Activated T-cell treated with anti-CD3 and anti-CD28 coated beads, Interleukin-2, amount 50 U/mL, for 72 hours (primary cell): Measurements from ENCODE around the gene TRAK1. TPM values are rescaled to one million over a fixed set of nuclear protein-coding genes. Genes with fewer than 3 reads are reported as not detected.

Experiments used
- ATAC-seq, 2 donors: fragments of 150-1000 bp; cut with Tn5 transposase; replicated peaks in 1 of 2; 2 replicates each; pipeline ENCODE4 v1.10.0; 2021; ENCODE audit warnings: moderate library complexity in 2 of 2, mild to moderate bottlenecking in 1 of 2
- DNase-seq, 2 donors: peaks; one replicate each; pipeline ENCODE4 v3.0.0; 2021 to 2022; ENCODE audit warnings: mixed read lengths in 1 of 2
- H3K27ac Mint-ChIP-seq: one replicate; pipeline ENCODE4 v1.8.0; 2022; ENCODE audit warnings: mild to moderate bottlenecking, moderate library complexity, mixed read lengths
- H3K27me3 Mint-ChIP-seq: one replicate; pipeline ENCODE4 v1.8.0; 2022; ENCODE audit warnings: low read depth, mixed read lengths
- H3K36me3 Mint-ChIP-seq, 2 donors: one replicate each; pipeline ENCODE4 v1.8.0; 2022; ENCODE audit warnings: mixed read lengths in 2 of 2, mild to moderate bottlenecking in 1 of 2; ENCODE audit not compliant: insufficient read depth in 2 of 2
- H3K4me1 Mint-ChIP-seq: one replicate; pipeline ENCODE4 v1.8.0; 2022; ENCODE audit warnings: low read depth, mixed read lengths
- H3K4me3 Mint-ChIP-seq, 2 donors: one replicate each; pipeline ENCODE4 v1.8.0; 2022; ENCODE audit warnings: mild to moderate bottlenecking in 2 of 2, mixed read lengths in 2 of 2, moderate library complexity in 2 of 2
- H3K9me3 Mint-ChIP-seq, 2 donors: one replicate each; pipeline ENCODE4 v1.8.0; 2022; ENCODE audit warnings: mixed read lengths in 2 of 2
- total RNA-seq, 2 donors: library from RNA; stranded (reverse); gene quantifications; one replicate each; pipeline ENCODE4 v1.2.3, GENCODE V29; 2022

The TRAK1 gene
- total RNA-seq, 2 donors from 2014 or later, result 17.8 to 19.6 TPM

GRCh38 chr3:42149532-42149931 lies 58.4 kb downstream of the TRAK1 start:
- Mint-ChIP-seq H3K4me3 (no peak overlapping the region), H3K4me1 (peaks cover 20% of the 10 kb centered on the region), H3K36me3 (no peaks in the 10 kb centered on the region), H3K27ac (no peak overlapping the region), H3K9me3 (no peaks in the 10 kb centered on the region), H3K27me3 (no peaks in the 10 kb centered on the region)
- DNase-seq (no peak), ATAC-seq (no peak)

- no peaks in the 10 kb centered on the region for H3K36me3 Mint-ChIP-seq
- no peaks in the 10 kb centered on the region for H3K9me3 Mint-ChIP-seq
- H3K27me3 Mint-ChIP-seq, result no peaks in the 10 kb centered on the region
- no peak for ATAC-seq
- DNase-seq, result no peak
- H3K4me3 Mint-ChIP-seq, result no peak overlapping the region
- H3K4me1 Mint-ChIP-seq, result peaks cover 20% of the 10 kb centered on the region
- no peak overlapping the region for H3K27ac Mint-ChIP-seq
Observed at GRCh38 chr3:42149975-42150374, 58.8 kb downstream of the TRAK1 start.

GRCh38 chr3:42151596-42152168 lies 60.5 kb downstream of the TRAK1 start:
- Mint-ChIP-seq H3K9me3 (no peaks in the 10 kb centered on the region), H3K36me3 (no peaks in the 10 kb centered on the region), H3K27me3 (no peaks in the 10 kb centered on the region), H3K4me1 (peaks cover 20% of the 10 kb centered on the region), H3K4me3 (no peak overlapping the region), H3K27ac (no peak overlapping the region)
- ATAC-seq (no peak), DNase-seq (no peak)

GRCh38 chr3:42152193-42152592 lies 61.0 kb downstream of the TRAK1 start:
- no peak overlapping the region for H3K4me3 Mint-ChIP-seq
- H3K27me3 Mint-ChIP-seq, result no peaks in the 10 kb centered on the region
- ATAC-seq, result no peak
- no peak overlapping the region for H3K27ac Mint-ChIP-seq
- no peaks in the 10 kb centered on the region for H3K9me3 Mint-ChIP-seq
- no peak for DNase-seq
- peaks cover 15% of the 10 kb centered on the region for H3K4me1 Mint-ChIP-seq
- no peaks in the 10 kb centered on the region for H3K36me3 Mint-ChIP-seq

GRCh38 chr3:42153039-42153438 lies 61.9 kb downstream of the TRAK1 start:
- DNase-seq (no peak), ATAC-seq (no peak)
- H3K4me3 Mint-ChIP-seq, result no peak overlapping the region
- no peaks in the 10 kb centered on the region for H3K27me3 Mint-ChIP-seq
- no peak overlapping the region for H3K27ac Mint-ChIP-seq
- no peaks in the 10 kb centered on the region for H3K36me3 Mint-ChIP-seq
- H3K4me1 Mint-ChIP-seq, result peaks cover 8% of the 10 kb centered on the region
- no peaks in the 10 kb centered on the region for H3K9me3 Mint-ChIP-seq

- Mint-ChIP-seq H3K27ac (no peak overlapping the region), H3K36me3 (no peaks in the 10 kb centered on the region), H3K4me3 (no peak overlapping the region), H3K9me3 (no peaks in the 10 kb centered on the region), H3K4me1 (peaks cover 15% of the 10 kb centered on the region), H3K27me3 (no peaks in the 10 kb centered on the region)
- DNase-seq (no peak), ATAC-seq (peak; percentile 50 to 69)
Observed at GRCh38 chr3:42157540-42158538, 66.7 kb downstream of the TRAK1 start.

- Mint-ChIP-seq H3K9me3 (no peaks in the 10 kb centered on the region), H3K27me3 (no peaks in the 10 kb centered on the region), H3K27ac (peak overlapping the region; percentile 63), H3K4me3 (peak overlapping the region; percentile 47 to 72), H3K36me3 (no peaks in the 10 kb centered on the region), H3K4me1 (peaks cover 20% of the 10 kb centered on the region)
- ATAC-seq (no peak), DNase-seq (no peak)
Observed at GRCh38 chr3:42159147-42159546, 68.0 kb downstream of the TRAK1 start.

GRCh38 chr3:42159706-42160472 lies 68.7 kb downstream of the TRAK1 start:
- peak overlapping the region; percentile 49 to 72 for H3K4me3 Mint-ChIP-seq
- no peaks in the 10 kb centered on the region for H3K27me3 Mint-ChIP-seq
- no peaks in the 10 kb centered on the region for H3K36me3 Mint-ChIP-seq

GRCh38 chr3:42161050-42161935 lies 70.1 kb downstream of the TRAK1 start:
- no peak overlapping the region for H3K27ac Mint-ChIP-seq
- no peaks in the 10 kb centered on the region for H3K9me3 Mint-ChIP-seq
- H3K36me3 Mint-ChIP-seq, result no peaks in the 10 kb centered on the region
- ATAC-seq (no peak), DNase-seq (no peak)
- peaks cover 20% of the 10 kb centered on the region for H3K4me1 Mint-ChIP-seq
- no peaks in the 10 kb centered on the region for H3K27me3 Mint-ChIP-seq
- H3K4me3 Mint-ChIP-seq, result no peak overlapping the region

More at GRCh38 chr3:42159706-42160472, 68.7 kb downstream of the TRAK1 start:
- DNase-seq (peak; percentile 22 to 28), ATAC-seq (peak; percentile 72 to 79)
- Mint-ChIP-seq H3K27ac (no peak overlapping the region), H3K9me3 (no peaks in the 10 kb centered on the region), H3K4me1 (peaks cover 20% of the 10 kb centered on the region)

GRCh38 chr3:42162462-42162861 lies 71.3 kb downstream of the TRAK1 start:
- no peaks in the 10 kb centered on the region for H3K27me3 Mint-ChIP-seq
- H3K4me1 Mint-ChIP-seq, result peaks cover 20% of the 10 kb centered on the region
- H3K36me3 Mint-ChIP-seq, result no peaks in the 10 kb centered on the region
- ATAC-seq (no peak), DNase-seq (no peak)
- H3K27ac Mint-ChIP-seq, result no peak overlapping the region
- no peaks in the 10 kb centered on the region for H3K9me3 Mint-ChIP-seq
- no peak overlapping the region for H3K4me3 Mint-ChIP-seq

GRCh38 chr3:42163622-42164244 lies 72.6 kb downstream of the TRAK1 start:
- H3K9me3 Mint-ChIP-seq, result no peaks in the 10 kb centered on the region
- H3K27ac Mint-ChIP-seq, result no peak overlapping the region
- no peak for DNase-seq
- H3K27me3 Mint-ChIP-seq, result no peaks in the 10 kb centered on the region
- peaks cover 20% of the 10 kb centered on the region for H3K4me1 Mint-ChIP-seq
- no peaks in the 10 kb centered on the region for H3K36me3 Mint-ChIP-seq
- no peak for ATAC-seq
- no peak overlapping the region for H3K4me3 Mint-ChIP-seq

- no peak for ATAC-seq
- H3K4me1 Mint-ChIP-seq, result peaks cover 12% of the 10 kb centered on the region
- no peak overlapping the region for H3K4me3 Mint-ChIP-seq
- H3K27ac Mint-ChIP-seq, result no peak overlapping the region
- H3K27me3 Mint-ChIP-seq, result no peaks in the 10 kb centered on the region
- DNase-seq, result no peak
- H3K36me3 Mint-ChIP-seq, result no peaks in the 10 kb centered on the region
- no peaks in the 10 kb centered on the region for H3K9me3 Mint-ChIP-seq
Observed at GRCh38 chr3:42164656-42165055, 73.5 kb downstream of the TRAK1 start.
